Brain microvascular endothelial cell (primary cell): ENCODE data around the gene CA9.

Source experiments
- DNase-seq: peaks from one replicate; pipeline ENCODE4 v3.0.0-alpha.2; 2020
- H3K27ac ChIP-seq: fragments of 250-450 bp; sonication (Bioruptor Pico); 2 replicates; pipeline ENCODE4 v1.5.1; 2020; ENCODE audit warnings: mild to moderate bottlenecking, moderate library complexity
- H3K27me3 ChIP-seq: fragments of 250-450 bp; sonication (Bioruptor Pico); replicated peaks from 2 replicates; pipeline ENCODE4 v1.5.1; 2020; ENCODE audit warnings: mild to moderate bottlenecking
- H3K36me3 ChIP-seq: fragments of 250-450 bp; sonication (Bioruptor Pico); replicated peaks from 2 replicates; pipeline ENCODE4 v1.5.1; 2020; ENCODE audit warnings: mild to moderate bottlenecking
- H3K4me3 ChIP-seq: 2 replicates; pipeline ENCODE4 v1.5.1; 2011; ENCODE audit warnings: low read depth, mild to moderate bottlenecking, control low read depth, low read length, moderate library complexity
- CTCF ChIP-seq: IDR thresholded peaks from 2 replicates; pipeline ENCODE4 v1.5.1; 2011; ENCODE audit warnings: low read depth, mild to moderate bottlenecking, moderate library complexity, low read length, control low read depth, inconsistent platforms; ENCODE audit errors: missing control alignments
- in situ Hi-C: cut with HindIII; loops from 2 replicates; pipeline ENCODE4 v1.10.0; 2017; ENCODE audit warnings: low sequenced_read_pairs, low pct_ligation_motif_present

CA9 gene

DNA sequence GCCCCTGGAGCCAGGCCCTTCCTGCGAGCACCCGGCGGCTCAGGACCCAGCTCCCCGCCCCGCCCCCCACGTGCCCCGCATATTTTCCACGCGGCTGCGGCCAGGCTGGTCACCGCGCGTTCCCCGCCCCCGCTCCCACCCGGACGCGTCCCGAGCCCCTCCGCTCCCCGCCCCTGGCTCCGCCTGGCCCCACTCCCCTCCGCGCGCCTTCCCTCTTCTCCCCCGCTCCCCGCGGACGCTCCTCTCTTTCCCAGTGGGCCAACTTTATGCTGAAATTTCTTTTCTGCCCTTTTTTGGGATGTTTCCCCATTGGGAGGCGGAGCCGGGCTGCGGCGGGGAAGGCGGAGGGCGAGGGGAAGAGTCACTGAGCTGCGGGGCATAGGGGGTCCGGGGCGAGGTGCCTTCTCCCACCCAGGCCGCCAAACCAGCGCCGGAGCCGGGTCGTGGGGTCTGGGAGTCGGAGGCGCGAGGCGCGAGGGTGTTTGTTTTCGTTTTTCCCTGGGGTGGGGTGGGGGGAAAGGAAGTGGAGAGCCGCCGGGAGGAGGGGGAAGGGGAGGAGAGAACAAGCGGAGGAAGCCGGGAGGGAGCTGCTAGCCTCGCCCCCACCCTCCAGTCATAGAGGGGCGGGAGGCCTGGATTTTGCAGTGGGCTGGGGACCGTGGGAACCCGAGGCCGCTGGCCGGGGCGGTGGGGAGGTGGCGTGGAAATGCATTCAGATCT lies 17.0 kb downstream of the CA9 start:
- TF ChIP-seq CTCF: no peak
- Histone ChIP-seq H3K27me3 (no peaks in the 10 kb centered on the region), H3K4me3 (peak overlapping the region; percentile 90), H3K36me3 (peaks cover 33% of the 10 kb centered on the region), H3K27ac (peak overlapping the region; percentile 79)
- in situ Hi-C loops: no loop called here
- peak; percentile 79 for DNase-seq

DNA sequence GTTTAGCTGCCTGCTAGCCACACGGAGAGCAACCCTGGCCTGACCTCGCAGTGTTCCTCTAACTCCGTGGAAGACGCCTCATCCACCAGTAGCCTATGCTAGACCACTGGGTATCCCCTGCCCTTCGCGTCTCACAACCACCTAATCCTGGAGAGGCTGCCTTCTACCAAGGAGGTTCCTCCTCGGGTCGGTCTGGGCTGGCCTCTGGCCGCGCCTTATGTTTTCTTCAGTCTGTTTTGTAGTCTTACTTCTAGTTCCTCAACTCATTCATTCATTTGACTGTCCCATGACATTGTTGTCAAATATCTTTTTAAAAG lies 17.6 kb downstream of the CA9 start:
- in situ Hi-C loops: no loop called here
- Histone ChIP-seq H3K27ac (peak overlapping the region; percentile 79), H3K27me3 (no peaks in the 10 kb centered on the region), H3K36me3 (peaks cover 33% of the 10 kb centered on the region), H3K4me3 (peak overlapping the region; percentile 90)
- no peak for DNase-seq
- TF ChIP-seq CTCF: no peak

GRCh38 chr9:35691757-35692301 lies 18.1 kb downstream of the CA9 start:
- no peak for TF ChIP-seq CTCF
- Histone ChIP-seq H3K36me3 (peaks cover 36% of the 10 kb centered on the region), H3K27me3 (no peaks in the 10 kb centered on the region), H3K4me3 (no peak overlapping the region), H3K27ac (peak overlapping the region; percentile 79)
- DNase-seq: no peak
- in situ Hi-C loops: no loop called here

GRCh38 chr9:35695943-35696401 lies 22.2 kb downstream of the CA9 start:
- in situ Hi-C loops: no loop called here
- Histone ChIP-seq H3K36me3 (peaks cover 58% of the 10 kb centered on the region), H3K27me3 (no peaks in the 10 kb centered on the region), H3K4me3 (no peak overlapping the region), H3K27ac (peak overlapping the region; percentile 20)
- no peak for TF ChIP-seq CTCF
- DNase-seq: no peak

DNA sequence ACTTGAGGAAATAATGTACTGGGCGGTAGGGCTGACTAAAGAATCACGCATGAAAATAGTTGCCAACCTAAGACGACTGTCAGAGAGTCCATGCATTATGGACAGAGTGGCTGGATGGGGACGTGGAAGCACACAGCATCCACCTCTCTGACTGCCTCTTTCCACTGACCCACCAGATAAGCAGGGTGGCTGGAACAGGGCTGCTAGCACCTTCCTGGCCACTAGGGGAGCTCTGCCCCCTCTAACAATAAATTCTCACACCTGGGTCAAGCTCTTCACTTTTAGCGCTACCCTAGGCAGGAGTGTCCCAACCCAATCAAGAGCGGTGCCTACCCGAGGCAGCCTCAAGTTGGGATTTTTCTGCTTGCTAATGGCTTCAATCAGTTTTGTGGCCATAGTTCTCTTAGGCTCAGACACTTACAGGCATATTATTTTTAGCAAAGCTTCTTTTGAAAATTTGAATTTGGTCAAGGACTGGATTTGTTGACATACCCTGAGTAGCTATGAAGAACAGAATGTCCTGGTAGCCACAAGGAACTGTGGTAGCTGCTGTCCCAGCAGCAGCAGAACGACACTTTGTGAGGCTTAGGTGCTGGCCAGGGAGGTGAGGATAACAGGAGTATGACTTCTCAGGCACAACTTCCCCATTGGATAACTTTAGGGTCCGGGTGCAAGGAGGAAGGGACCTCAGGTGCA lies 22.9 kb downstream of the CA9 start:
- no peak for DNase-seq
- peaks cover 65% of the 10 kb centered on the region for H3K36me3 ChIP-seq
- in situ Hi-C loops: no loop called here
- H3K27ac ChIP-seq: peak overlapping the region; percentile 20
- no peaks in the 10 kb centered on the region for H3K27me3 ChIP-seq
- TF ChIP-seq CTCF: peak; percentile 95
- no peak overlapping the region for H3K4me3 ChIP-seq
